IMR-90 (cell line): Measurements from ENCODE around the gene ITSN1. TPM values are rescaled to one million over a fixed set of nuclear protein-coding genes. Genes with fewer than 3 reads are reported as not detected.

Experiments used
- ATAC-seq: fragments of 200-7000 bp; cut with Tn5 transposase; 2 replicates; pipeline ENCODE4 v1.9.1; 2020; ENCODE audit warnings: low read depth, mild to moderate bottlenecking, moderate library complexity
- BruUV-seq: library from RNA; stranded (reverse); fragments of 400-500 nt; replicated peaks from 2 replicates; lab custom pipeline; 2021; lab: Mats Ljungman, UMichigan
- CTCF ChIA-PET: fragments of 300-600 bp; formaldehyde crosslinking; extraction: SDS; loops from one replicate; lab custom pipeline; 2021; ENCODE audit warnings: antibody characterized with exemption; lab: Yijun Ruan, JAX
- POLR2A ChIA-PET: fragments of 300-600 bp; sonication (Branson Sonifier 250); formaldehyde crosslinking; loops from one replicate; lab custom pipeline; 2022; ENCODE audit warnings: antibody characterized with exemption; ENCODE audit not compliant: unreplicated experiment; lab: Charles Lee
- DNase-seq: peaks from one replicate; pipeline ENCODE4 v3.0.0; 2013
- H2AFZ ChIP-seq: replicated peaks from 2 replicates; pipeline ENCODE3; 2013; ENCODE audit warnings: low read length, mild to moderate bottlenecking; ENCODE audit not compliant: poor library complexity
- H2AK5ac ChIP-seq: 2 replicates; pipeline ENCODE4 v1.6.1; 2013; ENCODE audit warnings: low read depth, low read length, inconsistent platforms
- H2AK9ac ChIP-seq: replicated peaks from 2 replicates; pipeline ENCODE3; 2013; ENCODE audit warnings: mild to moderate bottlenecking, low read depth, low read length, moderate library complexity; ENCODE audit not compliant: poor library complexity
- H2BK120ac ChIP-seq: 2 replicates; pipeline ENCODE4 v1.6.1; 2013; ENCODE audit warnings: low read depth, low read length, inconsistent platforms
- H2BK15ac ChIP-seq: 3 replicates; pipeline ENCODE4 v1.6.1; 2013; ENCODE audit warnings: low read depth, low read length, inconsistent platforms
- H2BK20ac ChIP-seq: 2 replicates; pipeline ENCODE4 v1.6.1; 2013; ENCODE audit warnings: low read depth, mild to moderate bottlenecking, inconsistent platforms, low read length, moderate library complexity
- H2BK5ac ChIP-seq: 2 replicates; pipeline ENCODE4 v1.6.1; 2013; ENCODE audit warnings: mild to moderate bottlenecking, low read depth, low read length, inconsistent platforms; ENCODE audit not compliant: poor library complexity, severe bottlenecking
- H3K14ac ChIP-seq: replicated peaks from 2 replicates; pipeline ENCODE4 v1.6.1; 2013; ENCODE audit warnings: low read depth, low read length, inconsistent platforms
- H3K18ac ChIP-seq: 2 replicates; pipeline ENCODE4 v1.6.1; 2013; ENCODE audit warnings: low read depth, low read length, control low read depth
- H3K23ac ChIP-seq: 2 replicates; pipeline ENCODE4 v1.6.1; 2013; ENCODE audit warnings: low read depth, low read length, inconsistent platforms
- H3K27ac ChIP-seq: 2 replicates; pipeline ENCODE4 v1.5.1; 2013; ENCODE audit warnings: mild to moderate bottlenecking, control low read depth, low read length; ENCODE audit not compliant: insufficient read depth
- H3K27me3 ChIP-seq: 2 replicates; pipeline ENCODE4 v1.6.1; 2013; ENCODE audit warnings: low read length; ENCODE audit not compliant: control insufficient read depth, insufficient read depth
- H3K36me3 ChIP-seq: 2 replicates; pipeline ENCODE4 v1.6.1; 2013; ENCODE audit warnings: low read length, mixed read lengths; ENCODE audit not compliant: control insufficient read depth, insufficient read depth
- H3K4ac ChIP-seq: 2 replicates; pipeline ENCODE4 v1.6.1; 2013; ENCODE audit warnings: low read depth, low read length, inconsistent platforms
- H3K4me1 ChIP-seq: 2 replicates; pipeline ENCODE4 v1.6.1; 2013; ENCODE audit warnings: low read length, mixed read lengths; ENCODE audit not compliant: control insufficient read depth, insufficient read depth
- H3K4me2 ChIP-seq: 2 replicates; pipeline ENCODE4 v1.6.1; 2013; ENCODE audit warnings: low read depth, mild to moderate bottlenecking, control low read depth, low read length, moderate library complexity
- H3K4me3 ChIP-seq: 2 replicates; pipeline ENCODE4 v1.5.1; 2013; ENCODE audit warnings: low read depth, mild to moderate bottlenecking, control low read depth, low read length, moderate library complexity; ENCODE audit not compliant: insufficient read depth
- H3K56ac ChIP-seq: 2 replicates; pipeline ENCODE4 v1.6.1; 2013; ENCODE audit warnings: low read length, inconsistent platforms; ENCODE audit not compliant: insufficient read depth; ENCODE audit errors: extremely low read depth
- H3K79me1 ChIP-seq, 2 experiments: 2 replicates each; pipeline ENCODE4 v1.6.1; 2013; ENCODE audit warnings: low read length in 2 of 2, inconsistent platforms in 1 of 2, low read depth in 1 of 2
- H3K9ac ChIP-seq: 2 replicates; pipeline ENCODE4 v1.6.1; 2013; ENCODE audit warnings: low read depth, low read length, control low read depth
- H3K9me1 ChIP-seq: 2 replicates; pipeline ENCODE4 v1.6.1; 2013; ENCODE audit warnings: low read length, inconsistent platforms; ENCODE audit not compliant: insufficient read depth
- H3K9me3 ChIP-seq: 2 replicates; pipeline ENCODE4 v1.6.1; 2013; ENCODE audit warnings: low read length; ENCODE audit not compliant: control insufficient read depth, insufficient read depth
- H4K20me1 ChIP-seq: 2 replicates; pipeline ENCODE4 v1.6.1; 2013; ENCODE audit warnings: low read length, inconsistent platforms; ENCODE audit not compliant: insufficient read depth
- H4K5ac ChIP-seq: 2 replicates; pipeline ENCODE4 v1.6.1; 2013; ENCODE audit warnings: mild to moderate bottlenecking, low read depth, low read length, control low read depth
- H4K8ac ChIP-seq, 2 experiments: 2 replicates each; pipeline ENCODE4 v1.6.1; 2013; ENCODE audit warnings: low read depth in 2 of 2, low read length in 2 of 2, control low read depth in 1 of 2, inconsistent platforms in 1 of 2
- H4K91ac ChIP-seq: 2 replicates; pipeline ENCODE4 v1.6.1; 2013; ENCODE audit warnings: low read depth, low read length, inconsistent platforms; ENCODE audit not compliant: insufficient read depth
- BHLHE40 ChIP-seq: fragments of 150-350 bp; IDR thresholded peaks from 2 replicates; pipeline ENCODE4 v1.6.1; 2016; ENCODE audit warnings: mild to moderate bottlenecking, low read depth, low read length
- CHD1 ChIP-seq: IDR thresholded peaks from 2 replicates; pipeline ENCODE4 v1.6.1; 2012; ENCODE audit warnings: low read depth, low read length, improper control_type of control experiment
- CTCF ChIP-seq: conservative IDR thresholded peaks from 2 replicates; pipeline ENCODE4 v1.5.1; 2012; ENCODE audit warnings: mild to moderate bottlenecking, low read depth, low read length, improper control_type of control experiment
- ELK1 ChIP-seq: fragments of 150-350 bp; IDR thresholded peaks from 2 replicates; pipeline ENCODE4 v1.6.1; 2016; ENCODE audit warnings: low read depth, mild to moderate bottlenecking, low read length, moderate library complexity, borderline replicate concordance
- FOS ChIP-seq: fragments of 150-350 bp; IDR thresholded peaks from 2 replicates; pipeline ENCODE4 v1.6.1; 2016; ENCODE audit warnings: low read depth, low read length
- MAFK ChIP-seq: IDR thresholded peaks from 2 replicates; pipeline ENCODE4 v1.6.1; 2012; ENCODE audit warnings: low read depth, low read length, improper control_type of control experiment
- MAZ ChIP-seq: IDR thresholded peaks from 2 replicates; pipeline ENCODE4 v1.6.1; 2012; ENCODE audit warnings: low read depth, mild to moderate bottlenecking, low read length, improper control_type of control experiment, moderate library complexity, borderline replicate concordance
- NFE2L2 ChIP-seq: fragments of 150-350 bp; IDR thresholded peaks from 2 replicates; pipeline ENCODE4 v1.6.1; 2016; ENCODE audit warnings: low read depth, mild to moderate bottlenecking, low read length
- POLR2A ChIP-seq: IDR thresholded peaks from 2 replicates; pipeline ENCODE4 v1.6.1; 2012; ENCODE audit warnings: mild to moderate bottlenecking, low read depth, low read length
- RAD21 ChIP-seq: IDR thresholded peaks from 2 replicates; pipeline ENCODE4 v1.6.1; 2012; ENCODE audit warnings: low read length, improper control_type of control experiment
- RCOR1 ChIP-seq: IDR thresholded peaks from 2 replicates; pipeline ENCODE4 v1.6.1; 2012; ENCODE audit warnings: mild to moderate bottlenecking, low read length, improper control_type of control experiment; ENCODE audit not compliant: insufficient replicate concordance
- RFX5 ChIP-seq: IDR thresholded peaks from 2 replicates; pipeline ENCODE4 v1.8.0; 2012; ENCODE audit warnings: low read depth, mild to moderate bottlenecking, low read length, moderate library complexity
- SMC3 ChIP-seq: fragments of 150-350 bp; IDR thresholded peaks from 2 replicates; pipeline ENCODE4 v1.6.1; 2016; ENCODE audit warnings: low read depth, mild to moderate bottlenecking, antibody characterized with exemption, low read length, moderate library complexity
- WGBS, 2 experiments: methylation state at CpG; one replicate each; pipeline versions ENCODE4 v1.1.5 to v1.1.7; 2013; ENCODE audit warnings: missing lambda C conversion rate in 2 of 2; ENCODE audit not compliant: insufficient read length in 1 of 2; ENCODE audit errors: extremely low coverage in 2 of 2; 5-methylcytosine and 5-hydroxymethylcytosine counted together
- dilution Hi-C: fragments of 300-500 bp; cut with HindIII; formaldehyde crosslinking; loops from one replicate; pipeline ENCODE4 v1.14.3; 2018; ENCODE audit warnings: low sequenced_read_pairs; ENCODE audit not compliant: unreplicated experiment
- in situ Hi-C: fragments of 300-500 bp; cut with MboI; formaldehyde crosslinking; loops from 3 replicates; pipeline ENCODE4 v1.14.3; 2019; ENCODE audit warnings: low sequenced_read_pairs, inconsistent platforms, mixed read lengths
- intact Hi-C: fragments of 100-400 bp; cut with micrococcal nuclease; formaldehyde crosslinking; loops from 2 replicates; pipeline ENCODE4 v1.10.0; 2022
- polyA plus RNA-seq, 3 experiments: library from polyadenylated mRNA; depleted of rRNA; stranded (reverse); fragments of >200 nt; gene quantifications; 2 replicates each; pipeline ENCODE4 v1.2.3, GENCODE V29; 2012; ENCODE audit warnings: low replicate concordance in 1 of 3
- total RNA-seq: library from RNA; depleted of rRNA; stranded (reverse); fragments of >200 nt; gene quantifications from 2 replicates; pipeline ENCODE4 v1.2.3, GENCODE V29; 2012
- TF ChIP-seq, protein P1 (sequence below): fragments of 150-350 bp; IDR thresholded peaks from 2 replicates; pipeline ENCODE4 v1.6.1; 2017; ENCODE audit warnings: mild to moderate bottlenecking, antibody characterized with exemption, low read length, low read depth

The ITSN1 gene
- total and polyA plus RNA-seq, 2 of the 4 experiments (the other 2 are of a cell fraction) = 45.4 to 62.0 TPM

- Histone ChIP-seq H3K18ac (no peak overlapping the region), H3K27ac (no peak overlapping the region), H2AK5ac (no peak overlapping the region), H3K23ac (no peak overlapping the region), H2BK15ac (no peak overlapping the region), H3K4ac (no peak overlapping the region), H3K14ac (no peak overlapping the region), H3K36me3 (no peaks in the 10 kb centered on the region; the same call in 1 of the 2 replicates), H4K91ac (no peak overlapping the region), H2BK20ac (no peak overlapping the region), H4K5ac (no peak overlapping the region), H3K79me1 (peaks cover 53 to 84% of the 10 kb centered on the region in 2 experiments), H4K20me1 (peaks cover 48% of the 10 kb centered on the region), H3K4me3 (no peak overlapping the region), H2AFZ (no peak overlapping the region), H3K9me1 (peaks cover 28% of the 10 kb centered on the region), H3K4me1 (peaks cover 10% of the 10 kb centered on the region), H3K9ac (no peak overlapping the region), H3K9me3 (no peaks in the 10 kb centered on the region), H3K4me2 (0 out of 2 replicates have a peak overlapping the region, but pooled peaks have one; percentile 7), H4K8ac (no peak overlapping the region), H2BK5ac (no peak overlapping the region), H3K56ac (no peak overlapping the region), H2AK9ac (no peak overlapping the region), H3K27me3 (no peaks in the 10 kb centered on the region), H2BK120ac (no peak overlapping the region)
- DNase-seq (peak; percentile 29), ATAC-seq (peak; percentile 32; the same call in 1 of the 2 replicates)
- dilution Hi-C loops (no loop called here), intact Hi-C loops (no loop called here), in situ Hi-C loops (no loop called here)
- no CpG with 5 or more reads among the region's 4 CpGs for WGBS, 2 experiments
- CTCF ChIA-PET = no interaction called here
- POLR2A ChIA-PET = no interaction called here
- TF ChIP-seq RCOR1 (no peak), CHD1 (no peak), BHLHE40 (no peak), POLR2A (no peak), FOS (no peak), MAZ (no peak), CTCF (no peak), SMC3 (no peak), RAD21 (no peak), ELK1 (no peak), MAFK (no peak), RFX5 (no peak), NFE2L2 (no peak)
- TF ChIP-seq, protein P1, sequence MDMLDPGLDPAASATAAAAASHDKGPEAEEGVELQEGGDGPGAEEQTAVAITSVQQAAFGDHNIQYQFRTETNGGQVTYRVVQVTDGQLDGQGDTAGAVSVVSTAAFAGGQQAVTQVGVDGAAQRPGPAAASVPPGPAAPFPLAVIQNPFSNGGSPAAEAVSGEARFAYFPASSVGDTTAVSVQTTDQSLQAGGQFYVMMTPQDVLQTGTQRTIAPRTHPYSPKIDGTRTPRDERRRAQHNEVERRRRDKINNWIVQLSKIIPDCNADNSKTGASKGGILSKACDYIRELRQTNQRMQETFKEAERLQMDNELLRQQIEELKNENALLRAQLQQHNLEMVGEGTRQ = no peak
- BruUV-seq = no TSS peak
Observed at GRCh38 chr21:33668180-33668579, 25.9 kb downstream of the ITSN1 start.
